GM12864 (cell line): Measurements from ENCODE around the gene CORO2B.

Source experiments
- DNase-seq: peaks from one replicate; pipeline ENCODE4 v3.0.0-alpha.2; 2011; ENCODE audit warnings: low read depth
- H3K4me3 ChIP-seq: 2 replicates; pipeline ENCODE4 v1.5.1; 2011; ENCODE audit warnings: mild to moderate bottlenecking, low read depth, low read length, control low read depth
- TF ChIP-seq, protein P1 (sequence below): IDR thresholded peaks from 2 replicates; pipeline ENCODE4 v1.5.1; 2011; ENCODE audit warnings: low read depth, mild to moderate bottlenecking, moderate library complexity, low read length, control low read depth, inconsistent platforms; ENCODE audit errors: missing control alignments

The CORO2B gene

GRCh38 chr15:68775236-68775577, 196.4 kb downstream of the CORO2B start:
- TF ChIP-seq, protein P1, sequence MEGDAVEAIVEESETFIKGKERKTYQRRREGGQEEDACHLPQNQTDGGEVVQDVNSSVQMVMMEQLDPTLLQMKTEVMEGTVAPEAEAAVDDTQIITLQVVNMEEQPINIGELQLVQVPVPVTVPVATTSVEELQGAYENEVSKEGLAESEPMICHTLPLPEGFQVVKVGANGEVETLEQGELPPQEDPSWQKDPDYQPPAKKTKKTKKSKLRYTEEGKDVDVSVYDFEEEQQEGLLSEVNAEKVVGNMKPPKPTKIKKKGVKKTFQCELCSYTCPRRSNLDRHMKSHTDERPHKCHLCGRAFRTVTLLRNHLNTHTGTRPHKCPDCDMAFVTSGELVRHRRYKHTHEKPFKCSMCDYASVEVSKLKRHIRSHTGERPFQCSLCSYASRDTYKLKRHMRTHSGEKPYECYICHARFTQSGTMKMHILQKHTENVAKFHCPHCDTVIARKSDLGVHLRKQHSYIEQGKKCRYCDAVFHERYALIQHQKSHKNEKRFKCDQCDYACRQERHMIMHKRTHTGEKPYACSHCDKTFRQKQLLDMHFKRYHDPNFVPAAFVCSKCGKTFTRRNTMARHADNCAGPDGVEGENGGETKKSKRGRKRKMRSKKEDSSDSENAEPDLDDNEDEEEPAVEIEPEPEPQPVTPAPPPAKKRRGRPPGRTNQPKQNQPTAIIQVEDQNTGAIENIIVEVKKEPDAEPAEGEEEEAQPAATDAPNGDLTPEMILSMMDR: no peak
- DNase-seq: no peak
- no peak overlapping the region for H3K4me3 ChIP-seq

DNA sequence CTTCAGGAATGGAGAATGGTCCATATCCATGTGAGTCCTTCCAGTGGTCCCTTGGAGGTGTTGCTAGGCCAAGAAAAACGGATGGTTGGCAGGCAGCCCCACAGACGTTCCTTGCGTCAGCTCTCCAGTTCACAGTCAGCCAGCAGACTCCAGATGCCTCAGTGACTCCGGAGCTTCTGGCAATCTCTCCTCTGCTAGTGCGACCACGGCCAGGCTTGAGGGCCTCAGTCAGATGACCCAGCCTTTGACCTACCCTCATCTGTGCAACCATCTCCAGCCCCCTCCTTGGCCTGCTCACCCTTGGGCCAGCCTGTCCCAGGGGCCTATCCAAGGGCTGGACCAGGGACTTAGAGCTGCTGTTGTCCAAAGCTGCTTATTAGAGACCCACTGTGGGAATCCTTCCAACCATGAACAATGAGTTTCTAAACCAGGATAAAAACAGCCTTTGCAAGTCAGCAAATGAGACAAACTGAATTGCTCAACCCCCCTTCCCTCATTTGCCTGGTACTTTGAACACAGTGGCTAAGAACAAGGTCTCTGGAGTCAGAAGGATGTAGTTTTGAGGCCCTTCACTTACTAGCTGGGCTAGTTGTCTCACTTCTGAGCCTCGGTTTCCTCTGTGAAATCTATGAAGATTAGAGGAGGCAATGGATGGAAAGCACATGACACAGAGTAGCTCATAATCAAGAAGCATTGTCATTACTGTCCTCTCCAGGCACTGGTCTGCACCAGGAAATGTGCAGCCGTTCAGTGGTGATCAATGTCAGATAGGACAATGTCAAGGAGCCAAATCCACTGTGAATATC, 197.1 kb downstream of the CORO2B start:
- TF ChIP-seq, protein P1: no peak
- no peak overlapping the region for H3K4me3 ChIP-seq
- DNase-seq: no peak

GRCh38 chr15:68776477-68777270, 197.9 kb downstream of the CORO2B start:
- DNase-seq: no peak
- no peak overlapping the region for H3K4me3 ChIP-seq
- TF ChIP-seq, protein P1: no peak
